Measurements from ENCODE around the gene MAB21L3.
"Not testable (repeated sequence)": the region's sequence is repeated elsewhere in the genome, so short reads cannot be mapped to it uniquely, and the experiment has no call there.

Gene MAB21L3

DNA sequence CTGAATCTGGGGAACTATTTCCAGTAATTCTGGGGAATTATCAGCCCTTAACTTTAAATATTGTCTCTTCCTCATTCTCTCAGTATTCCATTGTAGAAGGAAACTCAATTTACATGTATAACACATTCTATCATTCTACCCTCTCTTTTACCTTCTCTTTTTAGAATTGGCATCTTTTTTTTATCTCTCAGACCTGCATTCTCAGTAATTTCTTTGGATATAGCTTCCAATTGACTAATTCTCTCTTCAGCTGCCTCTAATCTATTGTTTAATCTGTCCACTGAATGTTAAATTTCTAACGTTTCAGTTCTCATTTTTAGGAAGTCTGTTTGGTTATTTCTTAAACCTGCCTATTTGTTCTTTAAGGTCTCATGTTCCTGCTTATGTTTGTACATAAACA is 33.0 kb downstream of the MAB21L3 start:
- no peaks in the 10 kb centered on the region for H4K20me1 ChIP-seq (ENCODE audit: insufficient read depth, low read length)
- H3K27ac ChIP-seq (ENCODE audit: low read length): no peak overlapping the region
- TF ChIP-seq EZH2phosphoT487 (IDR thresholded peaks at IDR 0.05; ENCODE audit: low read length): no peak
- TF ChIP-seq, protein P1, sequence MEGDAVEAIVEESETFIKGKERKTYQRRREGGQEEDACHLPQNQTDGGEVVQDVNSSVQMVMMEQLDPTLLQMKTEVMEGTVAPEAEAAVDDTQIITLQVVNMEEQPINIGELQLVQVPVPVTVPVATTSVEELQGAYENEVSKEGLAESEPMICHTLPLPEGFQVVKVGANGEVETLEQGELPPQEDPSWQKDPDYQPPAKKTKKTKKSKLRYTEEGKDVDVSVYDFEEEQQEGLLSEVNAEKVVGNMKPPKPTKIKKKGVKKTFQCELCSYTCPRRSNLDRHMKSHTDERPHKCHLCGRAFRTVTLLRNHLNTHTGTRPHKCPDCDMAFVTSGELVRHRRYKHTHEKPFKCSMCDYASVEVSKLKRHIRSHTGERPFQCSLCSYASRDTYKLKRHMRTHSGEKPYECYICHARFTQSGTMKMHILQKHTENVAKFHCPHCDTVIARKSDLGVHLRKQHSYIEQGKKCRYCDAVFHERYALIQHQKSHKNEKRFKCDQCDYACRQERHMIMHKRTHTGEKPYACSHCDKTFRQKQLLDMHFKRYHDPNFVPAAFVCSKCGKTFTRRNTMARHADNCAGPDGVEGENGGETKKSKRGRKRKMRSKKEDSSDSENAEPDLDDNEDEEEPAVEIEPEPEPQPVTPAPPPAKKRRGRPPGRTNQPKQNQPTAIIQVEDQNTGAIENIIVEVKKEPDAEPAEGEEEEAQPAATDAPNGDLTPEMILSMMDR (IDR thresholded peaks at IDR 0.05; ENCODE audit: low read length): no peak
- no peak for TF ChIP-seq EZH2 (optimal IDR thresholded peaks at IDR 0.05; ENCODE audit: low read depth, low read length)
- no peak for DNase-seq
- no peak overlapping the region for H3K4me2 ChIP-seq (ENCODE audit: low read depth, low read length)
- H3F3A ChIP-seq (ENCODE audit: insufficient read depth, low read length): no peaks in the 10 kb centered on the region
- H3K9ac ChIP-seq (ENCODE audit: low read length): no peak overlapping the region
- no peaks in the 10 kb centered on the region for H3K4me1 ChIP-seq (ENCODE audit: low read length)
- no peaks in the 10 kb centered on the region for H3K36me3 ChIP-seq (replicated peaks; ENCODE audit: insufficient read depth, low read length)
- no peaks in the 10 kb centered on the region for H3K79me2 ChIP-seq (ENCODE audit: low read length)
- no peak overlapping the region for H3K4me3 ChIP-seq (ENCODE audit: low read length)
- H3K9me3 ChIP-seq (replicated peaks; ENCODE audit: insufficient read depth, low read length): no peaks in the 10 kb centered on the region
- H2AFZ ChIP-seq (ENCODE audit: low read length): no peak overlapping the region
- no peaks in the 10 kb centered on the region for H3K27me3 ChIP-seq (replicated peaks; ENCODE audit: insufficient read depth, low read length)
- no peaks in the 10 kb centered on the region for H3K9me2 ChIP-seq (replicated peaks; ENCODE audit: insufficient read depth, low read length)

DNA sequence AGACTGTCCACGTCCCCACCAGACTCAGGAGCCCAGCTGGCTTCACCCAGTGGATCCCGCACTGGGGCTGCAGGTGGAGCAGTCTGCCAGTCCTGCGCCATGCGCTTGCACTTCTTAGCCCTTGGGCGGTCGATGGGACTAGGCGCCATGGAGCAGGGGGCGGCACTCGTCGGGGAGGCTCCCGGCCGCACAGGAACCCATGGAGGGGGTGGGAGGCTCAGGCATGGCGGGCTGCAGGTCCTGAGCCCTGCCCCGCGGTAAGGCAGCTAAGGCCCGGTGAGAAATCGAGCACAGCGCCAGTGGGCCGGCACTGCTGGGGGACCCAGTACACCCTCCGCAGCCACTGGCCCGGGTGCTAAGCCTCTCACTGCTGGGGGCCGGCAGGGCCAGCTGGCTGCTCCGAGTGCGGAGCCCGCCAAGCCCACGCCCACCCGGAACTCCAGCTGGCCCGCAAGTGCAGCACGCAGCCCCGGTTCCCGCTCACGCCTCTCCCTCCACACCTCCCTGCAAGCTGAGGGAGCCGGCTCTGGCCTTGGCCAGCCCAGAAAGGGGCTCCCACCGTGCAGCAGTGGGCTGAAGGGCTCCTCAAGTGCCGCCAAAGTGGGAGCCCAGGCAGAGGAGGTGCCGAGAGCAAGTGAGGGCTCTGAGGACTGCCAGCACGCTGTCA is 35.4 kb downstream of the MAB21L3 start:
- H3K4me3 ChIP-seq (ENCODE audit: low read length); H3K4me1 ChIP-seq (ENCODE audit: low read length); H3K79me2 ChIP-seq (ENCODE audit: low read length); H3K4me2 ChIP-seq (ENCODE audit: low read depth, low read length); DNase-seq; H2AFZ ChIP-seq (ENCODE audit: low read length); H3K9ac ChIP-seq (ENCODE audit: low read length); H3F3A ChIP-seq (ENCODE audit: insufficient read depth, low read length); H3K27ac ChIP-seq (ENCODE audit: low read length); H3K9me3 ChIP-seq (replicated peaks; ENCODE audit: insufficient read depth, low read length); H3K27me3 ChIP-seq (replicated peaks; ENCODE audit: insufficient read depth, low read length); H3K9me2 ChIP-seq (replicated peaks; ENCODE audit: insufficient read depth, low read length); H4K20me1 ChIP-seq (ENCODE audit: insufficient read depth, low read length); H3K36me3 ChIP-seq (replicated peaks; ENCODE audit: insufficient read depth, low read length): not testable (repeated sequence)

DNA sequence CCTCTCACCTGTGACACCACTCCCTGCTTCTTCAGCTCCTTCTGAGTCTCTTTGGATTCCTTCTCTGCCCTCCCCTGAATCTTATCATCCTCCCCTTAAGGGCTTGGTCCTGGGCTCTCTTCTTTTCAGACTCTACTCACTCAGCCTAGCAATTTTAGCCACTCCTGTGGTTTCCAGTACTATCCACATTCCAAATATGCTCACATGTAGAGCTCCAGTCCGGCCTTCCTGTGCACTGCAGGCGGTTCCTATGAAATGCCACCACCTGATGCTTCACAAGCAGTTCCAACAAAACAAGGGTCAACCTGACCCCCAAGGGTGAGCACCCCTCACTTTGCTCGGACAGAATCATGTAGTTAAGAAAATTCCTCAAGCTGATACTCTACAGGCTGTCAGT is 35.9 kb downstream of the MAB21L3 start:
- H3K4me2 ChIP-seq (ENCODE audit: low read depth, low read length): no peak overlapping the region
- H3K4me1 ChIP-seq (ENCODE audit: low read length): no peaks in the 10 kb centered on the region
- H3K27ac ChIP-seq (ENCODE audit: low read length): no peak overlapping the region
- no peak overlapping the region for H2AFZ ChIP-seq (ENCODE audit: low read length)
- H3K27me3 ChIP-seq (replicated peaks; ENCODE audit: insufficient read depth, low read length): no peaks in the 10 kb centered on the region
- H4K20me1 ChIP-seq (ENCODE audit: insufficient read depth, low read length): no peaks in the 10 kb centered on the region
- H3K4me3 ChIP-seq (ENCODE audit: low read length): no peak overlapping the region
- H3F3A ChIP-seq (ENCODE audit: insufficient read depth, low read length): no peaks in the 10 kb centered on the region
- no peaks in the 10 kb centered on the region for H3K79me2 ChIP-seq (ENCODE audit: low read length)
- H3K9ac ChIP-seq (ENCODE audit: low read length): no peak overlapping the region
- no peaks in the 10 kb centered on the region for H3K36me3 ChIP-seq (replicated peaks; ENCODE audit: insufficient read depth, low read length)
- no peak for DNase-seq
- TF ChIP-seq, protein P1 (IDR thresholded peaks at IDR 0.05; ENCODE audit: low read length): no peak
- TF ChIP-seq EZH2phosphoT487 (IDR thresholded peaks at IDR 0.05; ENCODE audit: low read length) (no peak), EZH2 (optimal IDR thresholded peaks at IDR 0.05; ENCODE audit: low read depth, low read length) (no peak)
- H3K9me3 ChIP-seq (replicated peaks; ENCODE audit: insufficient read depth, low read length): no peaks in the 10 kb centered on the region
- no peaks in the 10 kb centered on the region for H3K9me2 ChIP-seq (replicated peaks; ENCODE audit: insufficient read depth, low read length)

DNA sequence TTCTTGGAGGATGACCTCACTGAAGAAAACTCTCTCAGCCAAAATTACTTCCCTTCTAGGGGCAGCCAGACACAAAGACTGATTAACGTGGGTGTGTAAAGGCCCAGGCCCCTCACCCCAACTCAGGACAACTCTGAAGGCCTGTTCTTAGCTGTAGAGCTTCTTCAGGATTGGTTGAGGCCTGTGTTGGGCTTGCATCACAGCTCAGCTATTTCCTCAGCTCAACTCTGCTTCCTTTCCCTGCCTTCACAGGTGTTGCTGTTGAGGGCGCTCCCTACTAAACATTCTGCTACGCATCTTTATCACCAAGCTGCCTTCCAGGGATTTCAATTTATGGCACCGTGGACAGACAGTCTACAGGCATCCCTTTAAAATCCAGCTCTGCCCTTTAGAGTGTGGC is 36.8 kb downstream of the MAB21L3 start:
- Histone ChIP-seq H4K20me1 (ENCODE audit: insufficient read depth, low read length) (no peaks in the 10 kb centered on the region), H3K27me3 (replicated peaks; ENCODE audit: insufficient read depth, low read length) (no peaks in the 10 kb centered on the region), H3K9me3 (replicated peaks; ENCODE audit: insufficient read depth, low read length) (no peaks in the 10 kb centered on the region), H3K36me3 (replicated peaks; ENCODE audit: insufficient read depth, low read length) (no peaks in the 10 kb centered on the region), H3K27ac (ENCODE audit: low read length) (no peak overlapping the region), H3F3A (ENCODE audit: insufficient read depth, low read length) (no peaks in the 10 kb centered on the region), H3K9ac (ENCODE audit: low read length) (no peak overlapping the region), H3K4me3 (ENCODE audit: low read length) (no peak overlapping the region), H3K4me2 (ENCODE audit: low read depth, low read length) (no peak overlapping the region), H3K79me2 (ENCODE audit: low read length) (no peaks in the 10 kb centered on the region), H2AFZ (ENCODE audit: low read length) (no peak overlapping the region), H3K9me2 (replicated peaks; ENCODE audit: insufficient read depth, low read length) (no peaks in the 10 kb centered on the region), H3K4me1 (ENCODE audit: low read length) (no peaks in the 10 kb centered on the region)
- no peak for DNase-seq
- TF ChIP-seq, protein P1 (IDR thresholded peaks at IDR 0.05; ENCODE audit: low read length): no peak
- TF ChIP-seq EZH2 (optimal IDR thresholded peaks at IDR 0.05; ENCODE audit: low read depth, low read length): no peak
- TF ChIP-seq EZH2phosphoT487 (IDR thresholded peaks at IDR 0.05; ENCODE audit: low read length): no peak

All from MM.1S (cell line).